DND-41 (cell line): ENCODE results near the gene SQSTM1.

Source experiments
- ATAC-seq: fragments of 200-7000 bp; cut with Tn5 transposase; 3 replicates; pipeline ENCODE4 v1.9.1; 2021; ENCODE audit warnings: low read depth; ENCODE audit not compliant: insufficient read depth
- DNase-seq: peaks from one replicate; pipeline ENCODE4 v3.0.0-alpha.2; 2020
- H2AFZ ChIP-seq: 2 replicates; pipeline ENCODE4 v1.6.0; 2012; ENCODE audit warnings: low read depth, low read length
- H3K27ac ChIP-seq: 2 replicates; pipeline ENCODE4 v1.5.1; 2012; ENCODE audit warnings: low read length, inconsistent platforms
- H3K27me3 ChIP-seq: fragments of 200-600 bp; sonication (generic); 2 replicates; pipeline ENCODE4 v1.6.0; 2012; ENCODE audit warnings: low read length, mild to moderate bottlenecking, inconsistent platforms; ENCODE audit not compliant: insufficient read depth, poor library complexity
- H3K36me3 ChIP-seq: 2 replicates; pipeline ENCODE4 v1.5.1; 2012; ENCODE audit warnings: low read length, inconsistent platforms; ENCODE audit not compliant: insufficient read depth
- H3K4me1 ChIP-seq: 2 replicates; pipeline ENCODE4 v1.5.1; 2012; ENCODE audit warnings: mild to moderate bottlenecking, low read length; ENCODE audit not compliant: insufficient read depth
- H3K4me2 ChIP-seq: 2 replicates; pipeline ENCODE4 v1.6.0; 2012; ENCODE audit warnings: mild to moderate bottlenecking, moderate library complexity, low read length, inconsistent platforms; ENCODE audit not compliant: insufficient read depth
- H3K4me3 ChIP-seq, 2 experiments: fragments of 200-600 bp in 1 of 2; shearing (Covaris generic) in 1 of 2; 2 replicates each; pipeline ENCODE4 v1.5.1; 2012 to 2016; ENCODE audit warnings: inconsistent platforms in 2 of 2, low read length in 2 of 2, mild to moderate bottlenecking in 2 of 2, low read depth in 1 of 2, moderate library complexity in 1 of 2
- H3K79me2 ChIP-seq: 2 replicates; pipeline ENCODE4 v1.6.0; 2012; ENCODE audit warnings: low read length, inconsistent platforms; ENCODE audit not compliant: insufficient read depth
- H3K9ac ChIP-seq: 2 replicates; pipeline ENCODE4 v1.6.0; 2012; ENCODE audit warnings: low read depth, mild to moderate bottlenecking, inconsistent platforms, low read length, moderate library complexity
- H3K9me3 ChIP-seq: 2 replicates; pipeline ENCODE4 v1.5.1; 2012; ENCODE audit warnings: low read length, moderate library complexity, mild to moderate bottlenecking, inconsistent platforms; ENCODE audit not compliant: insufficient read depth, severe bottlenecking
- H4K20me1 ChIP-seq: 2 replicates; pipeline ENCODE4 v1.6.0; 2012; ENCODE audit warnings: low read length; ENCODE audit not compliant: insufficient read depth
- CTCF ChIP-seq: IDR thresholded peaks from 2 replicates; pipeline ENCODE4 v1.5.1; 2012; ENCODE audit warnings: borderline replicate concordance, low read length, moderate library complexity, mild to moderate bottlenecking; ENCODE audit not compliant: poor library complexity, severe bottlenecking; ENCODE audit errors: extremely low read depth
- EZH2 ChIP-seq: IDR thresholded peaks from 3 replicates; pipeline ENCODE4 v1.6.1; 2012; ENCODE audit warnings: borderline replicate concordance, low read depth, mild to moderate bottlenecking, moderate library complexity, low read length, inconsistent platforms; ENCODE audit not compliant: severe bottlenecking

The SQSTM1 gene

GRCh38 chr5:179816796-179817469 lies 3.8 kb upstream of the SQSTM1 start:
- Histone ChIP-seq H4K20me1 (peaks cover under 1% of the 10 kb centered on the region; the same call in 1 of the 2 replicates), H3K79me2 (peaks cover 8% of the 10 kb centered on the region), H3K4me2 (no peak overlapping the region), H2AFZ (no peak overlapping the region), H3K36me3 (peaks cover 10% of the 10 kb centered on the region; the same call in 1 of the 2 replicates), H3K4me1 (peaks cover 16% of the 10 kb centered on the region), H3K27ac (no peak overlapping the region), H3K9me3 (no peaks in the 10 kb centered on the region), H3K27me3 (no peaks in the 10 kb centered on the region), H3K4me3 (no peak overlapping the region), H3K9ac (no peak overlapping the region)
- no peak for TF ChIP-seq CTCF
- no peak for TF ChIP-seq EZH2
- DNase-seq (no peak), ATAC-seq (no peak)

- peaks cover 21% of the 10 kb centered on the region for H3K4me1 ChIP-seq
- no peak overlapping the region for H3K9ac ChIP-seq
- no peak overlapping the region for H3K27ac ChIP-seq
- no peak overlapping the region for H3K4me3 ChIP-seq
- no peak for DNase-seq
- no peak overlapping the region for H2AFZ ChIP-seq
- peaks cover 13% of the 10 kb centered on the region for H3K79me2 ChIP-seq
- H3K27me3 ChIP-seq = no peaks in the 10 kb centered on the region
- H3K36me3 ChIP-seq = peaks cover 11% of the 10 kb centered on the region
- H3K4me2 ChIP-seq = no peak overlapping the region
- peaks cover 5% of the 10 kb centered on the region for H4K20me1 ChIP-seq
- TF ChIP-seq EZH2 = no peak
- TF ChIP-seq CTCF = no peak
- no peaks in the 10 kb centered on the region for H3K9me3 ChIP-seq
- no peak for ATAC-seq
These were observed 3.2 kb upstream of the SQSTM1 start for GRCh38 chr5:179817470-179817840.

GRCh38 chr5:179817890-179818745 lies 2.6 kb upstream of the SQSTM1 start:
- peaks cover 20% of the 10 kb centered on the region for H3K79me2 ChIP-seq
- no peak overlapping the region for H2AFZ ChIP-seq
- no peak for TF ChIP-seq CTCF
- no peak for TF ChIP-seq EZH2
- H3K4me3 ChIP-seq = no peak overlapping the region
- H4K20me1 ChIP-seq = peaks cover 9% of the 10 kb centered on the region
- peaks cover 24% of the 10 kb centered on the region for H3K4me1 ChIP-seq
- no peak overlapping the region for H3K4me2 ChIP-seq
- H3K36me3 ChIP-seq = peaks cover 9% of the 10 kb centered on the region
- no peak overlapping the region for H3K27ac ChIP-seq
- H3K9me3 ChIP-seq = no peaks in the 10 kb centered on the region
- DNase-seq = no peak
- no peak overlapping the region for H3K9ac ChIP-seq
- no peaks in the 10 kb centered on the region for H3K27me3 ChIP-seq
- no peak for ATAC-seq
